ENCODE results near the gene NDFIP2. TPM values are rescaled to one million over a fixed set of nuclear protein-coding genes. Genes with fewer than 3 reads are reported as not detected.

Gene NDFIP2
- total RNA-seq, 4 donors from 2014 or later = 17.1 to 27.9 (median 20.6) TPM

- no peak for TF ChIP-seq CTCF (IDR thresholded peaks at IDR 0.05; ENCODE audit: low read depth)
These were observed 112.2 kb downstream of the NDFIP2 start for GRCh38 chr13:79593121-79593520.

- TF ChIP-seq CTCF (IDR thresholded peaks at IDR 0.05; ENCODE audit: low read depth) = no peak
These were observed 112.8 kb downstream of the NDFIP2 start for GRCh38 chr13:79593641-79594275.

GRCh38 chr13:79602936-79603335, 122.0 kb downstream of the NDFIP2 start:
- TF ChIP-seq CTCF (IDR thresholded peaks at IDR 0.05; ENCODE audit: low read depth) = no peak

DNA sequence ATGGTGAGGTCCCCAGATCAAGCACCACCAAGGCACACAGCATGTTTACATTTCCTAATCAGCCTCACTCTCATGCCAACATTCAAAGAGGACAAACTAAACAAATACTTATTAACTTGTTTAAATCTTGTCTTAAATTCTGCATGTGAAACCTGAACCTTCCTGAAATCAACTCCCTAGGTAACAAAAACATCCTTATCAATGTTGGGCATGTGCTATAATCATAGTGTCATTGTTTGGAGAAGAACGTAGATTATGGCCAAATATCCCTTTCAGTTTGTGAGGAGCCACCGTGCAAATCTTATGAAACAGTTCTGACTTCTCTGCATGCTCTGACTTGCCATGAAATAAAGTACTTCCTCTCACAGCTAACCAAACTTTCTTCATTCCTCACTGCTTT, 123.8 kb downstream of the NDFIP2 start:
- TF ChIP-seq CTCF (IDR thresholded peaks at IDR 0.05; ENCODE audit: low read depth) = no peak

Other genes starting within 250 kb of the NDFIP2 start
- 10 to 100 TPM; 29.1 to 45.2 (median 39.3) TPM for gene RBM26, start 74.9 kb upstream of the NDFIP2 start, total RNA-seq